22Rv1 (cell line): ENCODE measurements around the gene FKBP11.
"Not testable (repeated sequence)": the region's sequence is repeated elsewhere in the genome, so short reads cannot be mapped to it uniquely, and the experiment has no call there.

ENCODE experiments used
- H3K27ac ChIP-seq: fragments of 450-650 bp; 2 replicates; pipeline ENCODE4 v1.5.1; 2017
- CTCF ChIP-seq: fragments of 450-650 bp; IDR thresholded peaks from 2 replicates; pipeline ENCODE4 v1.5.1; 2017; ENCODE audit warnings: mild to moderate bottlenecking
- ZFX ChIP-seq: fragments of 450-650 bp; IDR thresholded peaks from 2 replicates; pipeline ENCODE4 v1.6.1; 2017; ENCODE audit warnings: antibody characterized with exemption, borderline replicate concordance

The FKBP11 gene

DNA sequence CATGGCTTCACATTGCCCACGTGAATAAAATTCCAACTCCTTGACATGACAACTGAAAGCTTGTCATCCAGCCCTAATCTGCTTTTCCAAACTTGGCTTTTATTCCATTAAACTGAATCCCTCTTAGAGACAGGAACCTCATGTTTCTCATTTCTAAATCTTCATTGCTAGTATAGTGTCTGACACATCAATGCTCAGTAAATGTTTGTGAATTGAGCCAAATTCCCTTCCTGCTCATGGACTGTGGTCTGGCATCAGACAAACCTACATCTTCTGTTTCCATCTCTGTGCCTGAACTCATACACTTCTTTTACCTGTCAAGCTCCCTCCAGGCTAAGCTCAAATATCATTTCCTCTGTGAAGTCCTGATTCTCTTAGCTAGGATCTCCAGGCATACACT, 4.3 kb upstream of the FKBP11 start:
- H3K27ac ChIP-seq = no peak overlapping the region
- TF ChIP-seq ZFX (no peak), CTCF (no peak)

DNA sequence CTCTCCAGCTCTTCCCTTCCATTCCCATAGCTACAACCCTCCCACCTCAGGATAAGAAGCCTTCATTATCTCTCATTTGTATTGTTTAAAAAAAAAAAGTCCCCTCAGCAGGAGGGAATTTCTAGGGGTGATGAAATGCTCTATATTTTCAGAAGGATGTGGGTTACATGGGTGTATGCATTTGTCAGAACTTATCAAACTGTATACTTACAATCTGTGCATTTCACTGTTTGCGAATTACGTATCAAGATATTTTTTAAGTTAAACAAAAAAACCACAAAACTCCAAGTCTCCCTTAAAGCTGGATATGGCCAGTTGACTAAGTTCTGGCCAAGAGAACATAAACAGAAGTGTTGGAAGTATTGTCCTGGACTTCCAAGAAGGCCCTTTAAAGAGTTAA, 2.0 kb upstream of the FKBP11 start:
- H3K27ac ChIP-seq = no peak overlapping the region
- TF ChIP-seq ZFX = no peak
- no peak for TF ChIP-seq CTCF

GRCh38 chr12:48924617-48925303, 532 bp downstream of the FKBP11 start:
- no peak for TF ChIP-seq ZFX
- no peak for TF ChIP-seq CTCF
- no peak overlapping the region for H3K27ac ChIP-seq

- no peak for TF ChIP-seq ZFX
- no peak for TF ChIP-seq CTCF
- no peak overlapping the region for H3K27ac ChIP-seq
Observed at GRCh38 chr12:48923117-48923516, 2.2 kb downstream of the FKBP11 start.

GRCh38 chr12:48917857-48918537, 7.3 kb downstream of the FKBP11 start:
- no peak for TF ChIP-seq ZFX
- TF ChIP-seq CTCF = no peak
- H3K27ac ChIP-seq = no peak overlapping the region

GRCh38 chr12:48910196-48910595, 15.1 kb downstream of the FKBP11 start:
- TF ChIP-seq CTCF = no peak
- H3K27ac ChIP-seq = no peak overlapping the region

DNA sequence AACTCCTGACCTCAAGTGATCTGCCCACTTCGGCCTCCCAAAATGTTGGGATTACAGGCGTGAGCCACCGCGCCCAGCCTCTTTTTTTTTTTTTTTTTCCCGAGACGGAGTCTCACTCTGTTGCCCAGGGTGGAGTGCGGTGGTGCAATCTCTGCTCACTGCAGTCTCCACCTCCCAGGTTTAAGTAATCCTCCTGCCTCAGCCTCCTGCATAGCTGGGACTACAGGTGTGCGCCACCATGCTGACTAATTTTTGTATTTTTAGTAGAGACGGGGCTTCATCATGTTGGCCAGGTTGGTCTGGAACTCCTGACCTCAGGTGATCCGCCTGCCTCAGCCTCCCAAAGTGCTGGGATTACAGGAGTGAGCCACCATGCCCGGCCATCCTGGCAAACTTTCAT, 15.6 kb downstream of the FKBP11 start:
- not testable (repeated sequence) for H3K27ac ChIP-seq
